EL (cell line): ENCODE results near the gene NRXN3.
"Not testable (repeated sequence)": the region's sequence is repeated elsewhere in the genome, so short reads cannot be mapped to it uniquely, and the experiment has no call there.

Experiments
- DNase-seq: peaks from one replicate; pipeline ENCODE4 v3.0.0-alpha.2; 2016

Gene NRXN3

DNA sequence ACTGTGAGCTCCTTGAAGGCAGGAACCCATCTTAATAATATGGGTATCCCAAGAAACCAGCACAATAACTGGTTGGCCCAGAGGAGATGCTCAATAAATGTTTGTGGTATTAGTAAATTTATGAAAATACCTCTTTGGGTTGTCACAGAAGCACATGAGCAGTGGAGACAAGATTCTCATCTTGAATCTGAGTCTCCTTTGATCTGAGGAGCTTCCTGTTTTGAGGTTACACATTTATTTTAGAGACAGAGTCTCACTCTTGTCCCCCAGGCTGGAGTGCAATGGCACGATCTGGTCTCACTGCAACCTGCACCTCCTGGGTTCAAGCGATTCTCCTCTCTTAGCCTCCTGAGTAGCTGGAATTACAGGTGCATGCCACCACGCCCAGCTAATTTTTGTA, 247.4 kb downstream of the NRXN3 start:
- DNase-seq = no peak

DNA sequence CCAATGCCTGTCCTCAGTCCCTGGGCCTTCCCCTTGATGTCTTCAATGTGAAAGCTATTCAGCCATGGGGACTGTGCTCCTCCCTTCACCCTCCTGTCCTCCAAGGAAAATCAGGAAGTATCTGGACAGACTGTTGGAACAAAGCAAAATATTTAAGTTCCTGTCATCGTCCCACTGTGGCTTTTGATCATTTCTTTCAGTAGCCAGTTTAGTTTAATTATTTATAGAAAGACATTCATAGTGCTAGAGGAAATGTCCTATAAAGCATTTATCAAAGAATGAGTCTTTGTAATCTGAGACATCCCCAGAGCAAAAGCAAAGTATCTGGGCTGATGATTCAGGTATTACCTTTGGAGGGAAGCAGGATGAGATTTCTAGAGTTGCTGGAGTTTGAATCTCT, 254.1 kb downstream of the NRXN3 start:
- no peak for DNase-seq

DNA sequence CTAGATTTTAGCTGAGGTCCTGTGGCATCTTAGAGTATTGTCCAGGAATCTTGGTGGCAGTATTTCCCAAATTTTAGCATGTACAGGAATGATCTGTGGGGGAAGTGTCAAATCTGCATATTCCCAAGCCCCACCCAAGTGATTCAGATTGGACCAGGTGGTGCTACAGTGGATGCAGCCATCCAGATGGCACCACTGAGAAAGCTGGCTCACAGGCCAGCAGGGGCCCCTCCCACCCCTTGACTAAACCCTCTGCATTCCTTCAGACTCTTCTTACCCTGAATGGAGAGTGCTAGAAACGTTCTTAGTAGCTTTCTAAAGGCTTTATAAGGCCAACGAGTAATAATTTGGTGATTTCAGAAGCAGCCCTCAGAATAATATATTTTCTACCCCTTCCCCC, 255.2 kb downstream of the NRXN3 start:
- no peak for DNase-seq

DNA sequence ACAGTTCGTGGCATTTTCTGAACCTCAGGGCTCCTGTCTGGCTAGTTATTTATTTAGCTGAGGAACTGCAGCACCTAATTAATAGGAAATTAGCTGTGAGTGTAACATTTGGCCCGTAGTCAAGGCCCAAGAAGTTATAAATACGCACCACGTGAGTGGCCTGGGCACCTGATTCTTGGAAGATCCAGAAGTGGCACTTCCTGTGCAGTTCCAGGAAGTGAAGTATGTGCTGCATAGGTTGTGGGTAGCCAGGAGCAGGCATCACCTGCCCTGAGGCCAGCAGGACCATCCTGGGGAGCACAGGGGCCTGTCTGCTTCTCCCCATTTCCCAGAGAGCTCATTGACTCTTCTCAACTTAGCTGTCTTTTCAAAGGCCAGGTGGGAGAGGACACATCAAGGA, 255.6 kb downstream of the NRXN3 start:
- DNase-seq = no peak

DNA sequence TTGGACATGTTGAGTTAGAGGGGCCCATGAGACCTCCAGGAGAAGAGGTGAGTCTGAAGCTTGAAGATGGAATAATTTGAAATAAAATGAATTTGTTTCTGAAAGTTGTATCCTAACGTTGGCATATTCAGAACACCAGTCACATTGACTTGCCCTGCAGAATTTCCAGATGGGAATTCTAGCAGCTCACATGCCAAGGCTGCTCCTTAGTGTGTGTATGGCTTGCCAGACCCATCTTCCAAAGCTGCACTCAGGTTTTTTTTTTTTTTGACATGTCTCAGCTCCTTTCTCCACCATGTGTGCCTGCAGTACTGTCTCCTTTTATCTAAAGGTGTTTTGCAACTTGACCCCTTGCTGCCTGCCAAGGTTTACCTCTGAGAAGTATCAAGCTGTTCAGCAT, 261.9 kb downstream of the NRXN3 start:
- DNase-seq = no peak

DNA sequence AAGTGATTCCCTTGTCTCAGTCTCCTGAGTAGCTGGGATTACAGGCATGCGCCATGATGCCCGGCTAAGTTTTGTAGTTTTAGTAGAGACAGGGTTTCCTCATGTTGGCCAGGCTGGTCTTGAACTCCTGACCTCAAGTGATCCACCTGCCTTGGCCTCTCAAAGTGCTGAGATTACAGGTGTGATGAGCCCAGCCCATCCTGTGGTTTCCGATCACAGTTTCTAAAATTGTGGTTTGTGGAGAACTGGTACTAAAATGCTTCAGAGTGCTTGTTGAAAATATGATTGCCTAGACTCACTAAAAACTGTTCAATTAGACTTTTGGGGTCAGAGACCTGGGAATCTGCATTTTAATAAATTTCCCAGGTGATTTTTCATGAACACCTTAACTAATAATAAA, 267.3 kb downstream of the NRXN3 start:
- DNase-seq = not testable (repeated sequence)

DNA sequence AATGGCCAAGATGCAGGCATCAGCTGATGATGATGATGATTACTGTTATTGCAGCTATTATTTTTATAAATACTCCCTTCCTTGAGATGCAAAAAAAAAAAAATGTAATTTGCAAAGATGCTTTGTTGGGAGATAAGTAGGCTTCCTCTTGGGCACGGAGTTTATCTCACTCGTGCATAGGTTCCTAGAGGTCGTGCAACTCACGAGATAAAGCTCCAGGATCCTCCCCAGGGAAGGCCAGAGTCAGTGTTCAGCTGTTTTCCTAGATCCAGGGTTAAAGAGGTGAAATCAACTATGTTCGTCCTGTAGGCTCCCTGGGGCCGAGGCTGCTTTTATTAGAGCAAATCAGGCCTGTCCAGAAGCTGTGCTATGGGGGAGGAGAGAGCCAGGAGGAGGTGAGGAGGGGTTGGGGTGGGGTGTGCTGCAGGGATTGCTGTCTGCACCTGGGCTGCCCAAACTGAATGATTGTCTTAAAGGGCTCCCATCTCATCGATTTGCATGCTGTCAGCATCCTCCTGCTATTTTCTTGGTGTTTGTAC, 270.3 kb downstream of the NRXN3 start:
- DNase-seq = no peak

DNA sequence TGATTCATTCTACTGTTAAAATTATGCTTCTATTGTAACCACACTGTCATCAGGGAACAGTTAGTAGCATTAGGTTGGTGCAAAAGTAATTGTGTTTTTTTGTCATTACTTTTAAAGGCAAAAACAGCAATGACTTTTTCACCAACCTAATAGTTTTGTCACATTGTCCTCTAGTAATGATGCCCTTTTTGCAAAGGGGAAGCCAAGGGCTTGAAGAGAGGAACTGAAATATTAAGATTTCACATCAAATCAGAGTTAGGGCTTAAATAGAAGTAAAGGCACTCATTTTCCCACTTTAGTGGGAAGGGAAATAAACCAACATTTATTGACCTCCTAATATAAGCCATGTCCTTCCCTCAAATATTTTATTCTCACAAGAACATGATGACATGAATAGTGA, 273.7 kb downstream of the NRXN3 start:
- no peak for DNase-seq

DNA sequence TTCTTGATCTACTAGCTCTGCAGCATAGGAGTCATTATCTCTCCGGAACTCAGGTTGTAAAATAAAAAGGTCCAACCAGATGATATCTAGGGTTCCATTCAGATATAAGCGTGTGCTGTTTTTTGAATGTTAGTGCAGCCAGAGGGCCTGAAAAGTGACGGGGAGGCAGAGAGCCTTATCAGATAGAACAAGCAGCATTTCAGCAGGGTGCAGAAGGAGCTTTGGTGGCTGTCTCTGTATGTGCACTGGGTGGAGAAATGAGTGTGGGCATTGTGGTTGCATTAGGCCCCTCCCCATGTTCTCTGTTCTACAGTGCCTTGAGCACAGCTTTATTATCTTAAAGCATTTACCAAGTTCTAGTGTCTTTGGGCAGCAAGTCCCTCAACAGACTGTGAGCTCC, 275.1 kb downstream of the NRXN3 start:
- DNase-seq = no peak

DNA sequence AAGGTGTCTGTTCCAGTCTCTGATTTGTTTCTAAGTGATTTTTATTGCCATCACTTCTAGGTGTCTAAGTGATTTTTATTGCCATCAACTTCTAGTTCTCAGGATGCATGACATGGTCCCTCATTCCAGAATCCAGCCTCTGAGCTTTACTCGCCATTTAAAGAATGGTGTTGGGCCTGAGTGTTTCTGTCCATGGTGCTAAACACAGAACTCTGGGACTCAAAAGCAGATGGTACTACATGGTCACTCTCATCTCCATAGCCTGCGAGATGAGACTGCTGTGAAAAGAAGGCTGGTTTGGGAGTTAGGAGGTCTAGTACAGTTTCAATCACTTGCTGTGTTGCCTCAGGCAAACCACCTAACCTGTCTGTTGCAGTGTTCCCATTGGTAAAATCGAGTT, 276.6 kb downstream of the NRXN3 start:
- no peak for DNase-seq

DNA sequence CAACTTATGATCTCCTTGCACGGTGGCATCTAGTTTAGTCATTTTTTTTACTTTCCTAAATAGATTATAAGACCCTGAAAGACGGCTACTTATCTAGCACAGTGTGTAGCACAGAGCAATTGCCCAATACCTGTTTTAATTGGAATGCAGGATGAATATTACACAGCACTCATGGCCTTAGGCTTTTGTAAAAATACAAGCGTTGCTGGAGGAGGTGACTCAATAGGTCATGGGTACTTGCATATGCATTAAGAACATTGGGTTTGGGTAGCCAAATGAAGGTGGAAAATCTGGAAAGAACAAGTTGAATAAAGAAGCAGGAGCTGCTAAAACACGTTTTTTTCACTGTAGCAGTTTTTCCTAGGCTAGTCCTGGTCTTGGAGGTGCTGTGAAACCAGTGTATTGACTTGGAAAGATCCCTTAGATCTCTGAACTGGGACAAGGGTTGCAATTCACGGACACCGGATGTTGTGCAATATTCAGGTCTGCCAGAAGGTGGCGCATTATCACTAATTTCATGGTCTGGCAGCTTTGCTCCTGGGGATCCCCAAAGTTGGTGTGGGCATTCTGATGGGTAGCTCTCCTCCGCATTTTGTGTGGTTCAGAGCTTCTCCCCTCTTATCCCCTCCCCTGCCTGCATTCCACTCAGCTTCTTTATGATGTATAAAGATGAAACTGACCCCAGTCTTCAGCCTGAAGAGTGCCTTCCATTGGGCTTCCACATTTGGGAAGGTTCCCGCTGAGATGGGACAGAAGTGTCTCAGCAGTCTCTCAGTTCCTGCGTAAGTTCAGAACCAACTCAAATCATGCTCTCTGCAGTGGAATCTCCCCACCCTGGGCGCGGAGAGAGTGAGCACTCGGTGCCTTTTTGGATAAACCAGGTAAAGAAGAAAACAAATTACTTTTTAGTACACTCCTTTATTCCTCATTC, 278.3 kb downstream of the NRXN3 start:
- peak; percentile 52 for DNase-seq

DNA sequence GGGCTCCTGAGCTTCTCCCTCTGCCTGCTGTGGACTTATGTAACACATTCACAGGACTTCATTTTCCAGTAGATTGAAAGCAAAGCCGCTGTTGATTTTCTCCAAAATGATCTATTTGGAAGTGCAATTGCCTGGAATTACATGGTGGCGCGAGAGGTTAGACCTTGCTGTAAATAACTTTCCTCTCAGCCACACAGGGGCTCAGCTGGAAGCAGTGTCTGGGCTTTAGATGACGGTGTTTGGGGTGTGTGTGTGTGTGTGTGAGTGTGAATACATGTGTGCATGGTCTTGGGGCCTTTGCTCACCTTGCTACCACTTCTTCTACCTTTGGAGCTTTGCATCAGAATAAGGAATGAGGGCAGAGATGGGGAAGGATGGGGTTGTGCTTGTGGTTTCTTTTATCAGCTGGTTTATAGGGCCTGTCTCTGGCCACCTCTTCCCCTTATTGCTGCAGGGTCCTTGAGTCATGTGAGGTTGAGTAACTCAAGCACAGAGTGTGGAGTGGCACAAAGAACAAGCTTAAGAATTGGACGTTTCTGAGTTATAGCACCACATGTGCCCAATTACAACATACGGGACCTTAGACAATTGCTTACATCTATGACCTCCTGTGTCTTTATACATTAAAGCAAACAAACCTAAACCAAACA, 280.6 kb downstream of the NRXN3 start:
- peak; percentile 1 for DNase-seq

DNA sequence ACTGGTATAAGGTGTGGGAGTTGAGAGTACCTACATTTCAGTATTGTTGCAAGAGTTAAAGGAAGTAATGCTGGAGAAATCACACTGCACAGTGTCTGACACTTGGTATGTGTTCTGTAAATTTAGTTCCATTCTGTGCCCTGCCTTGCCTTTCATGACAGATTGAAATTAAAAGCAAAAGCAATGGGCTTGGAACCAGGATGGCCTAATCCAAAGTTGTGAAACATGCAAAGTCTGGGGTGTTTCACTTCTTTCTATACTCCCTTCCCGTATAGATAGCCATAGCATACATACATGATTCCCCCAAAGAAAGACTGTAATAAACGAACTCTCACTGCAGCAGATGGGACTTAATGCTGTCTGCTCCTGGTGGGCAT, 281.1 kb downstream of the NRXN3 start:
- no peak for DNase-seq

DNA sequence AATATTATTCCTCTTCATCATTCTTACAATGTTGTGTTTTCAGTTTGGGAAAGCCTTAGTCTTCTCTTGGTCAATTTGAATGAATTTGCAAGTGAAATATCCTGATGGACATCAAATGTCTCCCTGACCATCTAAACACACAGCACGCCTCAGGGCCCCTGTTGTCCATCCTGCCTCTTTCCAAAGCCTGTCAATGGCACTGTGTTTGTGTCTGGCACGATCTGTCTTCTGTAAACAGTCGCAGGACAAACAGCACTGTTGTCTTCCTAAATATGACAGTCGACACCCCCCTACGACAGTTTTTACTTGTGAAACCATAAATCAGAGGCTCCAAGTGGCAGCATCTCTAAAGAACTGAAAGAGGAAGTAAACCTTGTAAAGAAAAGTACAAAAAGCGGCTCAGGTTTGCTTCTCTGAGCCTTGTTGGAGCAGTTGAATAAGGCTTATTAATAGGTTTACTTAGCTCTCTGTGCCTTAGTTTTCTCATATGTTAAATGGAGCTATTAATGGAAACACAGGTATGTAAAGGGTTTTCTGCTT, 285.8 kb downstream of the NRXN3 start:
- no peak for DNase-seq

DNA sequence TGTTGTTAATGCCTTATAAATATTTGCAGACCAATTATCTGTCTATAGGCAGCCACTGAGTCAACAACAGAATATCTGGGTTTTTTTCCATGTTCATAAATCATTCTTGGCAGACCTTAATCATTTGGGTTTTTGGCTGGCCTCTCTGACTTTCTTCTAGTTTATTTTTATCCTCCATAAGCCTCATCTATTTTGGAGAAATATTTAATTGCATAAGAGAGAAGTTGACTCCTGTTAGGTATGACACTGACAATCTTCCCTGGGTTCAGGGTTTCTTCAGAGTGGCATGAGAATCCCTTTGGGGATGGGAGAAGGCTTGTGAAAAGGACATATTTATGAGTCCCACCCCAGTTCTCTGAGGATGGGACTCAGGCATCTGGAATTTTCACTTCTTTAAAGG, 299.8 kb downstream of the NRXN3 start:
- no peak for DNase-seq

DNA sequence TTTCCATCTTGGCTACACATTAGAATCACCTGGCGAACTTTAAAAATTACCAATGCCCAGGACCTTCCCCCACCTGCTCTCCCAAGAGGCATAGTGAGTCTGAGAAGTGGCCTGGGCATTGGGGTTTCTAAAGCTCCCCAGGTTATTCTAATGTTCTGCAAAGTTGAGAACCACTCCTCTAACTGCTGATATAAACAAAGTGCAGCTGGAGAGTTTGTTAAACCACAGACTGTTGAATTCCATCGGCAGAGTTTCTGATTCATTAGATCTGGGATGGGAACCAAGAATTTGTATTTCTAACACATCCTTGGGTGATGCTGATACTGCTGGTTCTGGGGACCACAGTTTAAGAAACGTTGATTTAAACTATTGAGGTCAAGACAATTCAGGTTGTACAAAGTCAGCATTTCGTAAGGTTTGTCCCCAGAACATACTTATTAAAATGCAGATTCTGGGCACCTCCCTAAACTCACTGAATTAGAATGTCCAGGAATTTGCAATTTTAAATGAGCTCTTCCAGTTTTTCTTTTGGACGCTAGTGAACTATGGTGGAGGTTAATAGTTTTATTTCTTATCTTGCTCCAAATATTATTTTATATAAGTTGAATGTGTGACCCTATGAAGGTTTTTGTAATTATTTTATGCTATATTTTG, 309.1 kb downstream of the NRXN3 start:
- no peak for DNase-seq

DNA sequence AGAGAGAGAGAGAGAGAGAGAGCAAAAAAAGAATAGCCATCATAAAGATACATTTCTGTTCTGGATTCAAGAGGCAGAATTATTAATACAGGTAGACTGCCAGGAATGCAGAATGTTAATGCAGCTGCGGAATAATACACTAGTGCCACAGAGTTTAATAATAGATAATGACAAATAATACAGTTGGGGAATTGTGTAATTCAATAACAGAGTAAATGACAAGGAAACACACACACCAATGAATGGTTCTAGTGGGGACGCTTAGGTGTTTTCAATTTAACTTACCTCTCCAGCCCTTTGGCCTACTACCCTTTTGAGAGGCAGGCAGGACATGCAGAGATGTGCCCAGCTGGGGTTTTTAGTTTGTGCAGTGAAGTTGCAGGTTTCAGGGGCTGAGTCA, 313.9 kb downstream of the NRXN3 start:
- DNase-seq = no peak

DNA sequence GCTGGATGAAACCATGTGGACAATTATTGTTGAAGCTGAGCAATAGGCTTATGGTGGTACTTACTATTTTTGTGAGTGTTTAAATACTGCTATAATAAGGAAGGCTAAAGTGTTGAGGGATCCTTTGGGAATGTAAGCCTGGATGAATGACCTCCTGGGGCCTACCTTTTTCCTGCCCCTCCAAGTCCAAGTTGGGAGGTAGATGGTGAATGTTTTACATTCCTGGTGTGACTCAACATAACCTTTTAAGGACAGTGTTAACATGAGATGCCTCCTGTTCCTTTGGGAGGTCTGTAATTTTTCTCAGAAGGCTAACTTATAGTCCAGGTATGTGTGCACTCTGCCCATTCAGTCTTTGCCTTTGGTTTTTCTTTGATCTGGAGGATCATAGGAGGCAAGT, 315.9 kb downstream of the NRXN3 start:
- DNase-seq = no peak

DNA sequence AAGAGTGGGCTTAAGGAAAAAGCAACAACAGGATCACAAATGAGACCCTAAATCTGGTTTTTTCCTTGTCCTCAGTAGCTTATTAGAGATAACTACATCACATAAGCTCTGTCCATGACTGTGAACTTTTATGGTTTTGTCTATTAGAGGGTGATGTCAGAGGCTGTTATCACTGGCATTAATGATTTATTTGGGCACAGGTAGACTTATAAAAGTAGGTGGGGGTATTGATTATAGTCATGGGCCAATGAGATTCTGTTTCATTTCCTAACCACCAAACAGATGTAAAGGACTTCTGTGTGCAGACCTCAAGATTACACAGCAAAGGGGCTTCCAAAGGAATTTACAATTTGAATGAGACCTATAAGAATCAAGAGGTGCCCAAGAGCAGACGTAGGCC, 316.4 kb downstream of the NRXN3 start:
- no peak for DNase-seq

DNA sequence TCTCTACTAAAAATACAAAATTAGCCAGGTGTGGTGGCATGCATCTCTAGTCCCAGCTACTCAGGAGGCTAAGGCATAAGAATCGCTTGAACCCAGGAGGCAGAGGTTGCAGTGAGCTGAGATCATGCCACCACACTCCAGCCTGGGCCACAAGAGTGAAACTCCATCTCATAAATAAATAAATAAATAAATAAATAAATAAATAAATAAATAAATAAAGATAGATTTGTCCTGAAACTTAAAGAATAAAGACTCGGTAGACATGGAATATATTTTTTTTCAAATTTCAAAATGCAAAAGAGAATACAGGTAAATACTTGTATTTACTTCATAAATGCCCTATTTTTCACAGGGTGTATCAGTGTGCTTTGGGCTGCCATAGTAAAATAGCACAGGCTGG, 317.4 kb downstream of the NRXN3 start:
- not testable (repeated sequence) for DNase-seq

DNA sequence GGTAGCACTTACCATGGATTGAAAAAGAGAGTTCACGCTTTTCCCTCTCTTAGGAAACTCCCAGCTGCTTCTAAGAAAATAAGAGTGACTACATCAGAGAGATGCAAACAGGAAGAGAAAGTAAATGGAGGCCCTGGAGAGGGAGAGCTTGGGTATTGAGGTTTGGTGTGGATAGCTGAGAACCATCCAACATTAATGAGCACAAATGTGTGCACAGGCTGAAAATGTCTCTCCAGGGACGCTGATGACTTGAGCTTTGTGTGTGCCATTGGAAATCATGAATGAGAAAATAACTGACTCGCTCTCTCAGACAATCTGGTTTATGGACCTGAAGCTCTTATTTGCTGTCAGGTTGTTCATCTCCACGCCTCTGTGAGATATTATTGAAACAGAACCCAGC, 318.8 kb downstream of the NRXN3 start:
- DNase-seq = no peak

DNA sequence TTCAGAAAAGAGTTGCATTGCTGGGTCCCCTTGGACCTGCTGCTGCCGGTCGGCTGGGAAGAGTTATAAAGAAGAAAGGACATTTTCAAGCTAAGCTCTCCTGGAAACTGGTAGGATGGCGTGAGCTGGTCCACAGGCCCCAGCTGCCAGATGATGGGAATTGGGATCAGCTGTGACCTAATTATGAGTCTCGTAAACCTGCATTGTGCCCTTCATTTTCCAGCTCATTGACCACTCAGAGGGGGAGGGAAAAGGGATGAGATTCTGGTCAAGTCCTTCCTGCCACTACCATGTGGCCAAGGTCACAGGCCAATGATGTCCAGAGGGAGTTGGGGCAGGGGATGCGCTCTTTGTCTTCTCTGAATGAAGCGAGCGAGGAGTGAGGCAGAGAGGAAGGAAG, 320.9 kb downstream of the NRXN3 start:
- DNase-seq = no peak

DNA sequence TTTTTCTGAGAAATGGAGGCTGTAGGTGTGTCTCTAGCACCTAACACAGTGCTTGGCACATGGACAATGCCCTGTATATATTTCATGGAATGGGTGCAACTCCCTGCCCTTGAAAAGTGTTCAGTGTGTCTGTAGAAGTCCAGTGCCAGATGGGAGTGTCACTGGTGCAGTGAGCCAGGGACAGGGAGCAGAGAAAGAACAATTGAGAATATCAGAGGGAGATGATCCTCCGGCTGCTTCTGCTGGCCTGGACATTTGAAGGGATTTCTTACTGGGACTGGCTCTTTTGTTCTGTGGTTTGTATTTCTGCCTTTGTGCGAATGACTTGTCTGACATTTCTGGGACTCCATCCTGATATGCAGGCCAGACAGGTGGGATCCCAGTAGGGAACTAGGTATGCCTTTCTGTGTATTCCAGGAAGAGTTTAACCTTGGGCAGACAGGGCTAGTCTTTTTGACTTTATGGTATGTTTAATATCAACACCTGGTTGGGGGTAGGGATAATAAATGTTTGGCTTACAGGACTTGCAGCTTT, 328.0 kb downstream of the NRXN3 start:
- DNase-seq = no peak
